ENCODE measurements around the gene MKI67. TPM values are rescaled to one million over a fixed set of nuclear protein-coding genes. Genes with fewer than 3 reads are reported as not detected.

Gene MKI67
- total and polyA plus RNA-seq, 2 of the 13 experiments (the other 11 are each of a cell fraction or from before 2014, with no cell fraction given): 6.7 to 22.9 TPM

DNA sequence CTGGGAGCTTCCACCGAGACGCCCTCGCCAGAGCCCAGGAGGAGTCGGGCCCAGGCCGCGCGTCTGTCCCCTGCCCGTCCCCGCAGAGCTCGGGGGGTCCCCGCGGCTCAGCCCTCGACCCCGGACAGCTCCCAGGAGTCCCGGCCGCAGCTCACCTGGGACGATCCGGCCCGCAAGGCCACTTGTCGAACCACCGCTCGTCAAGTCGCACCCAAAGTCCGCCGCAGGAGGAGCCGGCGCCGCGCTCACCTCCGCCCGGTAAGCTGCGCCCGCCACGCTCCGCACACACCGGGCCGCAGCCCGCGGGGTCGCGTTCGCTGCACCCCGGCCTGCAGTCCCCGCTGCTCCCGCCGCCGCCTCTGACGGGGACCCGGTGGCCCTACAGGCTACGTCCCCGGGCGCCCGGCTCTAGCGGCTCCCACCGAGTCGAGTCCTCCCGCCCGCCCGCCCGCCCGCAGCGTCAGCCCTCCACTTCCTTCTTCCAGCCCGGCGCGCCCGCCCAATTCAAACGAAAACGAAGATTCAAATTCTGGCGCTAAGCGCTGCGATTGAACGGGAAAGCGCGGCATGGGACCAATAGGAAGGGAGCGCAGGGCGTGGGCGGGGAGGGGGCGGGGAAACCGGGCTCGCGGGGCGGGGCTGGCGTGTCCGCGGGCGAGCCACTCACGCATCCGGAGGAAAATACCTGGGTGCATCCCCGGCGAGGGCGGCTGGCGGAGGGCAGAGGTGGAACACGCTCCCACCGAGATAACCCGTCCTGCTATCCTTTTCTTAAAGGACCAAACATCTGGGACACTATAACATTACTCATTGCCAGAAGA lies at the start of gene MKI67 (continued):
- TF ChIP-seq, protein P1, sequence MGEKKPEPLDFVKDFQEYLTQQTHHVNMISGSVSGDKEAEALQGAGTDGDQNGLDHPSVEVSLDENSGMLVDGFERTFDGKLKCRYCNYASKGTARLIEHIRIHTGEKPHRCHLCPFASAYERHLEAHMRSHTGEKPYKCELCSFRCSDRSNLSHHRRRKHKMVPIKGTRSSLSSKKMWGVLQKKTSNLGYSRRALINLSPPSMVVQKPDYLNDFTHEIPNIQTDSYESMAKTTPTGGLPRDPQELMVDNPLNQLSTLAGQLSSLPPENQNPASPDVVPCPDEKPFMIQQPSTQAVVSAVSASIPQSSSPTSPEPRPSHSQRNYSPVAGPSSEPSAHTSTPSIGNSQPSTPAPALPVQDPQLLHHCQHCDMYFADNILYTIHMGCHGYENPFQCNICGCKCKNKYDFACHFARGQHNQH (CRISPR knock-in tag; IDR thresholded peaks at IDR 0.05): no peak
- no peak for TF ChIP-seq NONO (IDR thresholded peaks at IDR 0.05)
- TF ChIP-seq NONO (CRISPR knock-in tag; conservative IDR thresholded peaks at IDR 0.05): 0 out of 2 replicates have a peak, but pooled peaks have one; percentile 30
- no peak for TF ChIP-seq NR1H2 (CRISPR knock-in tag; IDR thresholded peaks at IDR 0.05; ENCODE audit: borderline replicate concordance, low read depth)
- peak; percentile 36; the same call in 1 of the 2 replicates for TF ChIP-seq ZNF563 (CRISPR knock-in tag; IDR thresholded peaks at IDR 0.05)
- peak; percentile 55; the same call in 1 of the 2 replicates for TF ChIP-seq PHF8 (CRISPR knock-in tag; IDR thresholded peaks at IDR 0.05)
- peak; percentile 12; the same call in 1 of the 2 replicates for TF ChIP-seq ZNF263 (CRISPR knock-in tag; IDR thresholded peaks at IDR 0.05)
- no peak for TF ChIP-seq JARID2 (CRISPR knock-in tag; IDR thresholded peaks at IDR 0.05; ENCODE audit: insufficient replicate concordance)
- TF ChIP-seq HDAC1 (CRISPR knock-in tag; IDR thresholded peaks at IDR 0.05): peak; percentile 97
- no peak for TF ChIP-seq STAG1 (CRISPR knock-in tag; IDR thresholded peaks at IDR 0.05)
- peak; percentile 70; the same call in 1 of the 2 replicates for TF ChIP-seq ZNF773 (CRISPR knock-in tag; IDR thresholded peaks at IDR 0.05; ENCODE audit: borderline replicate concordance)
- TF ChIP-seq TERF1 (CRISPR knock-in tag; IDR thresholded peaks at IDR 0.05): 0 out of 2 replicates have a peak, but pooled peaks have one; percentile 72
- TF ChIP-seq SP140L (CRISPR knock-in tag; IDR thresholded peaks at IDR 0.05; ENCODE audit: borderline replicate concordance): no peak
- TF ChIP-seq, protein P2, sequence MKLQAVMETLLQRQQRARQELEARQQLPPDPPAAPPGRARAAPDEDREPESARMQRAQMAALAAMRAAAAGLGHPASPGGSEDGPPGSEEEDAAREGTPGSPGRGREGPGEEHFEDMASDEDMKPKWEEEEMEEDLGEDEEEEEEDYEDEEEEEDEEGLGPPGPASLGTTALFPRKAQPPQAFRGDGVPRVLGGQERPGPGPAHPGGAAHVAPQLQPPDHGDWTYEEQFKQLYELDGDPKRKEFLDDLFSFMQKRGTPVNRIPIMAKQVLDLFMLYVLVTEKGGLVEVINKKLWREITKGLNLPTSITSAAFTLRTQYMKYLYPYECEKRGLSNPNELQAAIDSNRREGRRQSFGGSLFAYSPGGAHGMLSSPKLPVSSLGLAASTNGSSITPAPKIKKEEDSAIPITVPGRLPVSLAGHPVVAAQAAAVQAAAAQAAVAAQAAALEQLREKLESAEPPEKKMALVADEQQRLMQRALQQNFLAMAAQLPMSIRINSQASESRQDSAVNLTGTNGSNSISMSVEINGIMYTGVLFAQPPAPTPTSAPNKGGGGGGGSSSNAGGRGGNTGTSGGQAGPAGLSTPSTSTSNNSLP (IDR thresholded peaks at IDR 0.05; ENCODE audit: low read depth, low read length): no peak
- TF ChIP-seq GABPB1 (CRISPR knock-in tag; IDR thresholded peaks at IDR 0.05): peak; percentile 36; the same call in 1 of the 2 replicates
- peak; percentile 98 for TF ChIP-seq SAP130 (CRISPR knock-in tag; IDR thresholded peaks at IDR 0.05; ENCODE audit: low read depth)
- TF ChIP-seq ZC3H13 (CRISPR knock-in tag; IDR thresholded peaks at IDR 0.05): peak; percentile 92
- TF ChIP-seq ATF7-NPFF (CRISPR knock-in tag; IDR thresholded peaks at IDR 0.05; ENCODE audit: low read depth): peak; percentile 77
- peak; percentile 65; the same call in 1 of the 2 replicates for TF ChIP-seq ZHX1 (CRISPR knock-in tag; IDR thresholded peaks at IDR 0.05; ENCODE audit: low read depth)
- TF ChIP-seq ZSCAN31 (CRISPR knock-in tag; IDR thresholded peaks at IDR 0.05; ENCODE audit: low read depth): 0 out of 2 replicates have a peak, but pooled peaks have one; percentile 10
- TF ChIP-seq, protein P3, sequence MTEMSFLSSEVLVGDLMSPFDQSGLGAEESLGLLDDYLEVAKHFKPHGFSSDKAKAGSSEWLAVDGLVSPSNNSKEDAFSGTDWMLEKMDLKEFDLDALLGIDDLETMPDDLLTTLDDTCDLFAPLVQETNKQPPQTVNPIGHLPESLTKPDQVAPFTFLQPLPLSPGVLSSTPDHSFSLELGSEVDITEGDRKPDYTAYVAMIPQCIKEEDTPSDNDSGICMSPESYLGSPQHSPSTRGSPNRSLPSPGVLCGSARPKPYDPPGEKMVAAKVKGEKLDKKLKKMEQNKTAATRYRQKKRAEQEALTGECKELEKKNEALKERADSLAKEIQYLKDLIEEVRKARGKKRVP (CRISPR knock-in tag; IDR thresholded peaks at IDR 0.05): 0 out of 4 replicates have a peak, but pooled peaks of 1 of the 2 experiments have one; percentile 45
